ENCODE results near the gene PKN1. TPM values are rescaled to one million over a fixed set of nuclear protein-coding genes. Genes with fewer than 3 reads are reported as not detected.
A peak's percentile ranks its signal among the peaks of the same experiment; 100 is the strongest.

PKN1 gene
- total and polyA plus RNA-seq, 10 of the 15 experiments (the other 5 are each of a cell fraction or from before 2014, with no cell fraction given) = 1.0 to 189 (median 52.7) TPM

DNA sequence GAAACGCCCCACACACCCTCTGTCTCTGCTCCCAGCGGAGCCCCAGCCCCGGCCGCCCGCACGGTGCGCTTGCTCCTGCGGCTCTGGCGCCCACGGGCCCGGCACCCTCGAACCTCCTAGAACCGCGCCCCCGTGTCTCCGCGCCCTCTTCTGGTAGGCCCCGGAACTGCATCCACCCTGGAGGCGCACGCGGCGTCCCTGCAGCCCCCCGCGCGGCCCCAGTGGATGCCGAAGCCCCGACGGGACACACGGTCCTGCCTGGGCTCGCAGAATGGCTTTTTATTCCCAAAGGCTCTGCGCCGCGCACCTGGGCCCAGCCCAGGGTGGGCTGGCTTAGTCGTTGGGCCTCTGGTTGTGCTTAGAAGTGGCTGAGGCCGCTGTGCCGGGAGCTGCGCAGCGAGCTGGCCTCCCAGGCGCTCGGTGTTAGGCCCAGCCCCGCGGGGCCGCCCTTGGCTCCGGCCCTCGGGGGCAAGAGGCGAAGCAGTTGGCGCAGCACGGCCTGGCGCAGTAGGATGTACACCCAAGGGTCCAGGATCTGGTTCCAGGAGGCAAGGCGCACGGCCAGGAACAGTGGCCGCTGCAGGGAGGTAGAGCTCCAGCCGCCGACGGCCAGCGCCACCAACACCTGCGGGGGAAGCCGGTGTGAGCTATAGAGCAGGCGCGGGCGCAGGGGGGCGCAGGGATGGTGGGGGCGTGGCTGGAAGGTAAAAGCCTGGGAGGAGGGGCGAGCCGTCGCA is 39.3 kb downstream of the PKN1 start (continued):
- TF ChIP-seq, protein P1, sequence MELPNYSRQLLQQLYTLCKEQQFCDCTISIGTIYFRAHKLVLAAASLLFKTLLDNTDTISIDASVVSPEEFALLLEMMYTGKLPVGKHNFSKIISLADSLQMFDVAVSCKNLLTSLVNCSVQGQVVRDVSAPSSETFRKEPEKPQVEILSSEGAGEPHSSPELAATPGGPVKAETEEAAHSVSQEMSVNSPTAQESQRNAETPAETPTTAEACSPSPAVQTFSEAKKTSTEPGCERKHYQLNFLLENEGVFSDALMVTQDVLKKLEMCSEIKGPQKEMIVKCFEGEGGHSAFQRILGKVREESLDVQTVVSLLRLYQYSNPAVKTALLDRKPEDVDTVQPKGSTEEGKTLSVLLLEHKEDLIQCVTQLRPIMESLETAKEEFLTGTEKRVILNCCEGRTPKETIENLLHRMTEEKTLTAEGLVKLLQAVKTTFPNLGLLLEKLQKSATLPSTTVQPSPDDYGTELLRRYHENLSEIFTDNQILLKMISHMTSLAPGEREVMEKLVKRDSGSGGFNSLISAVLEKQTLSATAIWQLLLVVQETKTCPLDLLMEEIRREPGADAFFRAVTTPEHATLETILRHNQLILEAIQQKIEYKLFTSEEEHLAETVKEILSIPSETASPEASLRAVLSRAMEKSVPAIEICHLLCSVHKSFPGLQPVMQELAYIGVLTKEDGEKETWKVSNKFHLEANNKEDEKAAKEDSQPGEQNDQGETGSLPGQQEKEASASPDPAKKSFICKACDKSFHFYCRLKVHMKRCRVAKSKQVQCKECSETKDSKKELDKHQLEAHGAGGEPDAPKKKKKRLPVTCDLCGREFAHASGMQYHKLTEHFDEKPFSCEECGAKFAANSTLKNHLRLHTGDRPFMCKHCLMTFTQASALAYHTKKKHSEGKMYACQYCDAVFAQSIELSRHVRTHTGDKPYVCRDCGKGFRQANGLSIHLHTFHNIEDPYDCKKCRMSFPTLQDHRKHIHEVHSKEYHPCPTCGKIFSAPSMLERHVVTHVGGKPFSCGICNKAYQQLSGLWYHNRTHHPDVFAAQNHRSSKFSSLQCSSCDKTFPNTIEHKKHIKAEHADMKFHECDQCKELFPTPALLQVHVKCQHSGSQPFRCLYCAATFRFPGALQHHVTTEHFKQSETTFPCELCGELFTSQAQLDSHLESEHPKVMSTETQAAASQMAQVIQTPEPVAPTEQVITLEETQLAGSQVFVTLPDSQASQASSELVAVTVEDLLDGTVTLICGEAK (IDR thresholded peaks at IDR 0.05; ENCODE audit: borderline replicate concordance) = no peak
- TF ChIP-seq SRF (IDR thresholded peaks at IDR 0.05; ENCODE audit: low read depth in 2 of 2, low read length in 2 of 2) (no peak; a peak in 1 of 4 replicates), IKZF1 (conservative IDR thresholded peaks at IDR 0.05) (peak; percentile 64; the same call in 1 of the 2 replicates), FOXK2 (IDR thresholded peaks at IDR 0.05) (no peak), POLR2A (IDR thresholded peaks at IDR 0.05; ENCODE audit: low read depth, low read length) (peak; percentile 64), ESRRA (IDR thresholded peaks at IDR 0.05; ENCODE audit: low read length) (no peak)
- TF ChIP-seq, protein P2, sequence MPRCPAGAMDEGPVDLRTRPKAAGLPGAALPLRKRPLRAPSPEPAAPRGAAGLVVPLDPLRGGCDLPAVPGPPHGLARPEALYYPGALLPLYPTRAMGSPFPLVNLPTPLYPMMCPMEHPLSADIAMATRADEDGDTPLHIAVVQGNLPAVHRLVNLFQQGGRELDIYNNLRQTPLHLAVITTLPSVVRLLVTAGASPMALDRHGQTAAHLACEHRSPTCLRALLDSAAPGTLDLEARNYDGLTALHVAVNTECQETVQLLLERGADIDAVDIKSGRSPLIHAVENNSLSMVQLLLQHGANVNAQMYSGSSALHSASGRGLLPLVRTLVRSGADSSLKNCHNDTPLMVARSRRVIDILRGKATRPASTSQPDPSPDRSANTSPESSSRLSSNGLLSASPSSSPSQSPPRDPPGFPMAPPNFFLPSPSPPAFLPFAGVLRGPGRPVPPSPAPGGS (IDR thresholded peaks at IDR 0.05; ENCODE audit: borderline replicate concordance, insufficient read depth, low read depth, low read length, poor library complexity, severe bottlenecking) = peak; percentile 70
- TF ChIP-seq, protein P3, sequence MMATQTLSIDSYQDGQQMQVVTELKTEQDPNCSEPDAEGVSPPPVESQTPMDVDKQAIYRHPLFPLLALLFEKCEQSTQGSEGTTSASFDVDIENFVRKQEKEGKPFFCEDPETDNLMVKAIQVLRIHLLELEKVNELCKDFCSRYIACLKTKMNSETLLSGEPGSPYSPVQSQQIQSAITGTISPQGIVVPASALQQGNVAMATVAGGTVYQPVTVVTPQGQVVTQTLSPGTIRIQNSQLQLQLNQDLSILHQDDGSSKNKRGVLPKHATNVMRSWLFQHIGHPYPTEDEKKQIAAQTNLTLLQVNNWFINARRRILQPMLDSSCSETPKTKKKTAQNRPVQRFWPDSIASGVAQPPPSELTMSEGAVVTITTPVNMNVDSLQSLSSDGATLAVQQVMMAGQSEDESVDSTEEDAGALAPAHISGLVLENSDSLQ (IDR thresholded peaks at IDR 0.05) = no peak
- TF ChIP-seq, protein P4, sequence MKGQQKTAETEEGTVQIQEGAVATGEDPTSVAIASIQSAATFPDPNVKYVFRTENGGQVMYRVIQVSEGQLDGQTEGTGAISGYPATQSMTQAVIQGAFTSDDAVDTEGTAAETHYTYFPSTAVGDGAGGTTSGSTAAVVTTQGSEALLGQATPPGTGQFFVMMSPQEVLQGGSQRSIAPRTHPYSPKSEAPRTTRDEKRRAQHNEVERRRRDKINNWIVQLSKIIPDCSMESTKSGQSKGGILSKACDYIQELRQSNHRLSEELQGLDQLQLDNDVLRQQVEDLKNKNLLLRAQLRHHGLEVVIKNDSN (IDR thresholded peaks at IDR 0.05; ENCODE audit: borderline replicate concordance, extremely low read length, insufficient read depth, low read depth, low read length) = no peak
- TF ChIP-seq, protein P5, sequence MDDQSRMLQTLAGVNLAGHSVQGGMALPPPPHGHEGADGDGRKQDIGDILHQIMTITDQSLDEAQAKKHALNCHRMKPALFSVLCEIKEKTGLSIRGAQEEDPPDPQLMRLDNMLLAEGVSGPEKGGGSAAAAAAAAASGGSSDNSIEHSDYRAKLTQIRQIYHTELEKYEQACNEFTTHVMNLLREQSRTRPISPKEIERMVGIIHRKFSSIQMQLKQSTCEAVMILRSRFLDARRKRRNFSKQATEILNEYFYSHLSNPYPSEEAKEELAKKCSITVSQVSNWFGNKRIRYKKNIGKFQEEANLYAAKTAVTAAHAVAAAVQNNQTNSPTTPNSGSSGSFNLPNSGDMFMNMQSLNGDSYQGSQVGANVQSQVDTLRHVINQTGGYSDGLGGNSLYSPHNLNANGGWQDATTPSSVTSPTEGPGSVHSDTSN (IDR thresholded peaks at IDR 0.05; ENCODE audit: insufficient replicate concordance, low read depth, low read length) = no peak
- TF ChIP-seq, protein P6, sequence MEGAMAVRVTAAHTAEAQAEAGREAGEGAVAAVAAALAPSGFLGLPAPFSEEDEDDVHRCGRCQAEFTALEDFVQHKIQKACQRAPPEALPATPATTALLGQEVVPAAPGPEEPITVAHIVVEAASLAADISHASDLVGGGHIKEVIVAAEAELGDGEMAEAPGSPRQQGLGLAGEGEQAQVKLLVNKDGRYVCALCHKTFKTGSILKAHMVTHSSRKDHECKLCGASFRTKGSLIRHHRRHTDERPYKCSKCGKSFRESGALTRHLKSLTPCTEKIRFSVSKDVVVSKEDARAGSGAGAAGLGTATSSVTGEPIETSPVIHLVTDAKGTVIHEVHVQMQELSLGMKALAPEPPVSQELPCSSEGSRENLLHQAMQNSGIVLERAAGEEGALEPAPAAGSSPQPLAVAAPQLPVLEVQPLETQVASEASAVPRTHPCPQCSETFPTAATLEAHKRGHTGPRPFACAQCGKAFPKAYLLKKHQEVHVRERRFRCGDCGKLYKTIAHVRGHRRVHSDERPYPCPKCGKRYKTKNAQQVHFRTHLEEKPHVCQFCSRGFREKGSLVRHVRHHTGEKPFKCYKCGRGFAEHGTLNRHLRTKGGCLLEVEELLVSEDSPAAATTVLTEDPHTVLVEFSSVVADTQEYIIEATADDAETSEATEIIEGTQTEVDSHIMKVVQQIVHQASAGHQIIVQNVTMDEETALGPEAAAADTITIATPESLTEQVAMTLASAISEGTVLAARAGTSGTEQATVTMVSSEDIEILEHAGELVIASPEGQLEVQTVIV (IDR thresholded peaks at IDR 0.05; ENCODE audit: borderline replicate concordance, partially characterized antibody) = no peak
- TF ChIP-seq, protein P7, sequence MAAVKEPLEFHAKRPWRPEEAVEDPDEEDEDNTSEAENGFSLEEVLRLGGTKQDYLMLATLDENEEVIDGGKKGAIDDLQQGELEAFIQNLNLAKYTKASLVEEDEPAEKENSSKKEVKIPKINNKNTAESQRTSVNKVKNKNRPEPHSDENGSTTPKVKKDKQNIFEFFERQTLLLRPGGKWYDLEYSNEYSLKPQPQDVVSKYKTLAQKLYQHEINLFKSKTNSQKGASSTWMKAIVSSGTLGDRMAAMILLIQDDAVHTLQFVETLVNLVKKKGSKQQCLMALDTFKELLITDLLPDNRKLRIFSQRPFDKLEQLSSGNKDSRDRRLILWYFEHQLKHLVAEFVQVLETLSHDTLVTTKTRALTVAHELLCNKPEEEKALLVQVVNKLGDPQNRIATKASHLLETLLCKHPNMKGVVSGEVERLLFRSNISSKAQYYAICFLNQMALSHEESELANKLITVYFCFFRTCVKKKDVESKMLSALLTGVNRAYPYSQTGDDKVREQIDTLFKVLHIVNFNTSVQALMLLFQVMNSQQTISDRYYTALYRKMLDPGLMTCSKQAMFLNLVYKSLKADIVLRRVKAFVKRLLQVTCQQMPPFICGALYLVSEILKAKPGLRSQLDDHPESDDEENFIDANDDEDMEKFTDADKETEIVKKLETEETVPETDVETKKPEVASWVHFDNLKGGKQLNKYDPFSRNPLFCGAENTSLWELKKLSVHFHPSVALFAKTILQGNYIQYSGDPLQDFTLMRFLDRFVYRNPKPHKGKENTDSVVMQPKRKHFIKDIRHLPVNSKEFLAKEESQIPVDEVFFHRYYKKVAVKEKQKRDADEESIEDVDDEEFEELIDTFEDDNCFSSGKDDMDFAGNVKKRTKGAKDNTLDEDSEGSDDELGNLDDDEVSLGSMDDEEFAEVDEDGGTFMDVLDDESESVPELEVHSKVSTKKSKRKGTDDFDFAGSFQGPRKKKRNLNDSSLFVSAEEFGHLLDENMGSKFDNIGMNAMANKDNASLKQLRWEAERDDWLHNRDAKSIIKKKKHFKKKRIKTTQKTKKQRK (IDR thresholded peaks at IDR 0.05; ENCODE audit: low read depth, low read length) = no peak

Measured in GM12878 (cell line).